GM12878 (cell line): ENCODE data around the gene STOML2.

Experiments
- GABPA ChIP-seq: IDR thresholded peaks from 2 replicates; pipeline ENCODE4 v1.6.1; 2014; ENCODE audit warnings: antibody characterized with exemption, low read depth, mild to moderate bottlenecking, inconsistent platforms
- IRF3 ChIP-seq: fragments of 450-650 bp; IDR thresholded peaks from 2 replicates; pipeline ENCODE4 v1.6.1; 2014; ENCODE audit warnings: mild to moderate bottlenecking
- POLR2A ChIP-seq: IDR thresholded peaks from 2 replicates; pipeline ENCODE4 v1.6.1; 2011; ENCODE audit warnings: low read depth, mild to moderate bottlenecking, low read length
- ZNF274 ChIP-seq: IDR thresholded peaks from one replicate; pipeline ENCODE4 v1.8.0; 2011; ENCODE audit not compliant: insufficient read length, insufficient read depth

GRCh38 chr9:35105571-35106342, 2.8 kb upstream of the STOML2 start:
- TF ChIP-seq POLR2A (no peak), GABPA (no peak), IRF3 (no peak), ZNF274 (no peak)
